ENCODE data around the gene NUDT5.
"Not testable (repeated sequence)": the region's sequence is repeated elsewhere in the genome, so short reads cannot be mapped to it uniquely, and the experiment has no call there.

Gene NUDT5

DNA sequence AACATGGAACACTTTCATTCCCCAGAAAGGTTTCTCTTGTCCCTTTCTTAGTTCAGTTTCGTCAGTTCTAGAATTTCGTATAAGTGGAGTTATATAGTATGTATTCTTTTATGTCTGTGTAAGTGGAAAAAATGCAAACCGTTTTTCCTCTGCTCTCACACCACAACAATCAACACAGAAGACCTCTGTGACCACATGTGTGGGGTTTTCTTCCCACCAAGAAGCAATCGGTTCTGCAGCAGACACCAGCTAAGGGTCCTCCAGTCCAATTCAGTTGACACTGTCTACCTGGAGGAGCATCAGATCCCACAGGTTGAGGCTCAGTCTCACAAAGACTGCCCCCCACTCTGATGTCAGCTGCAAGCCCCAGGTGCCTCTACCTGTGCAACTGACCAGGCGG is 6.5 kb upstream of the NUDT5 start:
- no peak for DNase-seq

DNA sequence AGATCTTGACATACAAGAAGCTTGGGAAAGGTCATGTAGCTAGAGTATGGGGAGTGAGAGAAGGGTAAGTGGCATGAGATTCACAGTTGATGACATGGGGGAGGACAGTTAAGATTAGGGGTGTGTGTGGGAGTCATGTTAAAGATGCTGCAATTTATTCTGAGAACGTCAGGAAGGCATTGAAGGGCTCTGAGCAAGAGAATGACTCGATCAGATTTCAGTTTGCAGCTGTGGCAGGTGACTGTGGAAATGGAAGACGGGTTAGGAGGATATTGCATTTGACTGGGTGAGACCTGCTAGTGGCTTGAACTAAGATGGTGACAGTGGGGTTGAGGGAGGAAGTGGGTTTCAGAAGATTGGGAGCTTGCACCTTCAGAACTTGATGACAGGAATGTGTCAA is 5.9 kb upstream of the NUDT5 start:
- peak in 1 of 2 donors; percentile 12 for DNase-seq

DNA sequence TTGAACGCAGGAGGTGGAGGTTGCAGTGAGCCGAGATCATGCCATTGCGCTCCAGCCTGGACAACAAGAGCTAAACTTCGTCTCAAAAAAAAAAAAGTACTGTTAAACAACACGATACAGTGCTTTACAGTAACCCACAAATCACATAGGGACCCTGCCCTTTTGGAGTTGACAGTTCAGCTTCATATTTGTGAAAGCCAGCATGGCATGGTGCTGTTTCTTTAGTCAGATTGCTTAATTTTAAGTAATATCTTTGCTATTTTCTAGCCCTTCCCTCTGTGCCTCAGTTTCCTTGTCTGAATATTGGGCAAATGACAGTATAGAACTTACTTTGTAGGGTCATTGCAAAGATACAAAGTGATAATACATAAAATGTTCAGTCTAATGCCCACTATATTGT is 5.2 kb upstream of the NUDT5 start:
- DNase-seq = no peak

DNA sequence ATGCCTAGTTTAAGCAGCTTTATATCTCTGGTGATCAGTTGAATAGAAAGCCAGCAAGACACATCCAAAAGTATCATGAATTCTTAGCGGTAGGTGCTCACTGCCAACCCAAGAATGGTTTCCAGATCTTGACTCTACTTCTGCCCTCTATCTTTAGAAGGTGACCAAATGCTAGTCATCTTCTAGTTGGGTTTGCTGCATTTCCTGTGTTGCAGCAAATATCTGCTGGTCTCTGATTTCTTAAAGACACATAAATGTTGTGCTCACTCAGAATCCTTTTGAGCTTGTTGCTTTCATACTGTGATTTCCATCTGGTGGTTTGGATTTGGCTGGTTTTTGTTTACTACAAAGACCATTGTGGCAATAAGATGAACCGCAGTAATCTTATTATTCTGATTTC is 2.5 kb upstream of the NUDT5 start:
- DNase-seq = no peak

DNA sequence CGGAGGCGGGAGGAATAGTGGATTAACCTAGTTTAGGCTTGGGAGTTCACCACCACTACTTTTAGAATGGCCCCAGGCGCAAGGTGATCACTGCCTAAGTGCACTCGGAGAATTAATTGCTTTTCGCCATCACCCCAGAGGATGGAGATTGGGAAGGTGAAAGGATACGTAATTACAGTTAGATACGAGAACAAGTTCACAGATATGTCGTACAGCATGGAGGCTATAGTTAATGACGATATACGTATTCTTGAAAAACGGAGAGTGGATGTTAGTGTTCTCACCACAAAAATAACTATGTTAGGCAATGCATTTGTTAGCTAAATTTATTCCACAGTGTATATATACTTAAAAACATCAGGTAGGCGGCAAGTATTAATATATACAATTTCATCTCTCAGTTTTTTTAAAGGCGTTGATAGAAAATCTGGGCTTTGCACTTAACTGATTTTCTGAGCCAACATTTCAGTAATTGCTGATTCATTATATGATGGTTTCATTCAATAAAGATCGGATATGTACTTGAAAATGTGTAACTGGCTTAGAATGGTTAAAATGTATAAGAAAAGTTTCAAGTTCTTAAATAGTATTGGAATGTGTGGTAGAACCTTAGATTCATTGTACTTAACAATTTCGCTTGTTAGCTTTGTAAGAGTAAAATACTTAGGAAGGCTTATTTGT is 980 bp upstream of the NUDT5 start:
- no peak for DNase-seq

DNA sequence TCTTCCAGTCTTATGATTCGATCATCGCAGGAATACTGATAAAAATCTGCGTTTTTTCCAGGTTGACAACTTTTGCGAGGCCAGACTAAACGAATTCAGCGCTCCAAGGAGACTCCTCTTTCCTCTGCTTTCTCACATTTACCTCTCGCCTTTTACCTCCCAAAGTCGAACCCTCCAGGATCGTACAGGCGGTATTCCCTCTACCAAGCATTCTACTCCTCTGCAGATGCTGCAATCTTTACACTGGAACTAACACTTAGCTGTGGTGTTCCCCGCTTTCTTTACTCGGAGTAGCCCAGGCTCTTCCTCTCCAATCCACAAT is 449 bp downstream of the NUDT5 start:
- peak in 1 of 2 donors; percentile 2 for DNase-seq

DNA sequence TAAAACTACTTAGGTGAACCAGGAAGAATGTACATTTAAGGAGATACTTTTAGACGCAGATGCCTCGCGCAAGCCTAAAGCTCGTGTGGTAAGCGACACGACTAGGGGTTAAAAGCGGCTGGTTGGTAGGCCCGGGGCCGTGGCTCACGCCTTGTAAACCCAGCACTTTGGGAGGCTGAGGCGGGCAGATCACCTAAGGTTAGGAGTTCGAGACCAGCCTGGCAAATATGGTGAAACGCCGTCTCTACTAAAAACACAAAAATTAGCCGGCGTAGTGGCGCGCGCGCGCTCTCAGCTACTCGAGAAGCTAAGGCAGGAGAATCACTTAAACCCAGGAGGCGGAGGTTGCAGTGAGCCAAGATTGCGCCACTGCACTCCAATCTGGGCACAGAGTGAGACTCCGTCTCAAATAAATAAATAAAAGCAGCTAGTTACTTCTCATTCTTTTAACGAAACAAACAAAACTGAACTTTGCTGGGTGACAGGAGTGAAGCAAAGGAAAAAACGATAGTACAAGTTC is 879 bp downstream of the NUDT5 start:
- peak; percentile 5 to 31 for DNase-seq

DNA sequence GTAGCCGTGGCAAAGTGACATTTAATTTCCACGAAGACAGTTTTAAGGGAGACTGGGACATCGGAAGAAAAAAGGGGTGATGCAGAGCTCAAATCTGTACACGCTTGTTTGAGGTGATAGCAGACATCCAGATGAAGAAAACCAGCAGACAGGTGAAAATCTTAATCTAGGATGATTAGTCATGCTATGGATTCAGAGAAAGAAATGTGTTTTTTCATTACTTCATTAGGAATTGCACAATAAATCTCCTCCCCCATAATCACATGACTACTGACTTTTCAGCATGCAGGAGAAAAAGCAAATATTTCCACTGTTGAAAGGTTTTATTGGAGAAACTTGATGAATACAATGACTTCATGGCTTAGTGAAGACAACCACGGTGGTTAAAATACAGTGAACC is 2.5 kb downstream of the NUDT5 start:
- no peak for DNase-seq

DNA sequence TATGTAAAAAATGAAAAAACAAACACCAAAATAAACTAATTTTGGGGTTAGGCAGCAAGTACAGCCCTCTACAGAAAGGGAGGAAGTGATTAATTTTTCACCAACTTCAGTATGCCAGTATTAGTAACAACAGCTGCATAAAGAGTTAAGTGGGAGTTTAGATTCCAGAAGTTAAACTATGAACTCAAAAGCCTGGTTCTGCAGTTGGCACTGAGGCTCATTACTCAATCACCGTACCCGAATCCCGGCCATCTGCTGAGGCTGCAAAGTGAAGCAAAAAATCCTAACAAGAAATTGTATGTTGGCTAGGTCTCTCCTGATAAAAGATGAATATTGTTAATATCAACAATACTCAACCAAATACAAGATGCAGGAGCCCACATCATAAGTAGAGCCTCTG is 4.0 kb downstream of the NUDT5 start:
- DNase-seq = no peak

DNA sequence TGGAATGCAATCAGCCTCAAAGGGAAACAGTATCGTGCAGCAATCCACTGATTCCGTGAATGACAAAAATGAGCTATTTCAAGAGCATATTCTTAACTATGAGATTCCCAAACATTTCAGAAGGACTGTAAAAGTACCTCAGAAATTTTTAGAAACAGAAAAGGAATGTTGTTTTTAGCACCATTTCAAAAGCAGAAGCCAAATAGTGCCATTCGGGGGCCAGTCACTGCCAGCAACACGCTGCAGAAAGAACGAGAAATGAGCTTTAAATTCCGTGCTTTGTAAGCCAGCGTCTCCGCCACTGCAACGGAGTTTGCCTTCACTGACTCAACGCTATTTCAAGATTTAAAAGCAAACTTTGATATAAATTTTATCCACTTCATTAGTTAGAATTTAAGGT is 6.3 kb downstream of the NUDT5 start:
- DNase-seq = no peak

DNA sequence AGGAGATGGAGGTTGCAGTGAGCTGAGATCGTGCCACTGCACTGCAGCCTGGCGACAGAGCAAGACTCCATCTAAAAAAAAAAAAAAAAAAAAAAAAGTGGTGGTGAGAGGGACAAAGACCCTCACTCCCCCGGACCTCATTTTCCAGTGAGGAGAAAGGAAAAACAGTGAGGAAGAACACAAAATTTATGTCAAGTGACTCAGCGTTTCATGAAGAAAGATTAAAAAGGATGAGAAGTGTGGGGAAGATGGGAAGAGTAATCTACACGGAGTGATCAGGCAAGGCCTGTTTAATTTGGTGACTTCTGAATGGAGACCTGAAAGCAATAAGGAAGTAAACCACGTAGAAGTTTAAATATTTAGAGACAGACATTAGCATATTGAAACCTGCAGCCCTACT is 7.0 kb downstream of the NUDT5 start:
- DNase-seq = no peak

DNA sequence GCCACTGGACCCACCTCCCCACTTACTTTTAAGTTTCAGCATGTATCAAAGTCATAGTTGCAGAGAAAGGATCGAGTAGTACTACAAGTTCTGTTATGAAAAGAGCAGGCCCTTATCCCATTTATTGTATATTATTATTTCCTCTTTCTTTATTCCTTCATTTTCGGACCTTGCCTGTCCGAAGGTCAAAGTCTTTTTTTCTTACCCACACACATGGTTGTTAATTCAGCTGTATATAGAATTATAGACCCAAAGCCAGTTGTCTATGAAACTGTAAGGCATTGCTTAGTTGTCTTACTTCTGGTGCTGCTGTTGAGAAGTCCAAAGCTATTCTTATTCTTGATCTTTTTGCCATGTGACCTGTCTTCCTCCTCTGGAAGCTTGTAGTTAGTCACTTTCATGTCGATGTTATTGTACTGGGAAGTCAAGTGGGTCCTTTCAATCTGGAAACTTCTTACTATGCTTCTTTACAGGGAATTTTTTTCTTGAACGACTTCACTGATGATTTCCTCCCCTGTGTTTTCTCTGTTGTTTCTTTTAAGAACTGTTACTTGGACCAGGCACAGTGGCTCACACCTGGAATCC is 8.3 kb downstream of the NUDT5 start:
- DNase-seq = no peak

DNA sequence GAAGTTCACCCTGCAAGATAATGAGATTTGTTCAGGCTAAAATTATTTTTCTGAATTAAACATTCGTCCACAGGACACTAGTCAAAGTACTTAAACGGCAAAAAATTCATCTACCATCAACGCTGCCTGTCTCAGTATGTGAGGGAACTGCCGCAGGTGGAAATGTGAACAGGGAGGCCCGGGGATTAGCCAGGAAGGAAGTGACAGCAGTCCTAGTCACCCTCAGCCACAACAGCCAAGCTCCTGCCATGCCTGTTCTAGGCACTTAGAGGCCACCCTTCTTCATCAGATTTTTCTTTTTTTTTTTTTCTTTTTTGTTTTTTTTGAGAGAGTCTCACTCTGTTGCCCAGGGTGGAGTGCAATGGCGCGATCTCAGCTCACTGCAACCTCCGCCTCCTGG is 9.4 kb downstream of the NUDT5 start:
- no peak for DNase-seq

DNA sequence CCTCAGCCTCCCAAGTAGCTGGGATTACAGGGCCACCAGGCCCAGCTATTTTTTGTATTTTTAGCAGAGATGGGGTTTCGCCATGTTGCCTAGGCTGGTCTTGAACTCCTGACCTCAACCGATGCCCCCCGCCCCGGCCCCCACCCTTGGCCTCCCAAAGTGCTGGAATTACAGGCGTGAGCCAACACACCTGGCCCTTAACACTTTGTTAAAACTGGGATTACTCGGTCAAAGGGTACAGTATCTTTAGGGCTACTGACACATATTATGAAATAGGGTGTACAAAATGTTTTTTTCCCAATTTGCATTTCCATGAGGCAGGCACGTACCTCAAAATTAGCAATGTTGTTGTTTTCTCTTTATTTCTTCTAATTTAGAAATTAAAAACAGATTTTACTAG is 11.5 kb downstream of the NUDT5 start:
- DNase-seq = no peak

DNA sequence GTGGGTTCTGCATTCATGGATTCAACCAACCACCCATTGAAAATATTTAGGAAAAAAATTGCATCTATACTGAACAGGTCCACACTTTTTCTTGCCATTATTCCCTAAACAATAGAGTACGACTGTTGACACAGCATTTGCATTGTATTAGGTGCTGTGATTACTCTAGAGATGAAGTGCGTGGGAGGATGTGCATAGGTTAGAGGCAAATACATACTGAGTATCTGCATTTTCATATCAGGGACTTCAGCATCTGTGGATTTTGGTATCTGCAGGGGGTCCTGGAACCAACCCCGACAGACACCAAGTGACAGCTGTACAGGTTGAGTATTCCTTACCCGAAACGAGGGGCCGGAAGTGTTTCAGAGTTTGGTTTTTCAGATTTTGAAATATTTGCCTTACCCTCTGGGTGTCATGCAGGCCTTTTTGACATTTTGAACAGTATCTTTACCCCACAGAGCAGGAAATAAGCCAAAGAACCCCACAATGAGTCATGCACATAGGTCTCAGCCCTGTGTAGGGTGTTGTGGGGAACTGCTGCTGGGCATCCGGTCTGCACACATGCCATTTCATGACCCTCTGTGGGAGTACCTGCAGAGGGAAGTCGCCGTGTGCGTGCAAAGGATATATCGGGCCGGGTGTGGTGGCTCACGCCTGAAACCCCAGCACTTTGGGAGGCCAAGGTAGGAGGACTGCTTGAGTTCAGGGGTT is 14.5 kb downstream of the NUDT5 start:
- peak; percentile 37 to 38 for DNase-seq

DNA sequence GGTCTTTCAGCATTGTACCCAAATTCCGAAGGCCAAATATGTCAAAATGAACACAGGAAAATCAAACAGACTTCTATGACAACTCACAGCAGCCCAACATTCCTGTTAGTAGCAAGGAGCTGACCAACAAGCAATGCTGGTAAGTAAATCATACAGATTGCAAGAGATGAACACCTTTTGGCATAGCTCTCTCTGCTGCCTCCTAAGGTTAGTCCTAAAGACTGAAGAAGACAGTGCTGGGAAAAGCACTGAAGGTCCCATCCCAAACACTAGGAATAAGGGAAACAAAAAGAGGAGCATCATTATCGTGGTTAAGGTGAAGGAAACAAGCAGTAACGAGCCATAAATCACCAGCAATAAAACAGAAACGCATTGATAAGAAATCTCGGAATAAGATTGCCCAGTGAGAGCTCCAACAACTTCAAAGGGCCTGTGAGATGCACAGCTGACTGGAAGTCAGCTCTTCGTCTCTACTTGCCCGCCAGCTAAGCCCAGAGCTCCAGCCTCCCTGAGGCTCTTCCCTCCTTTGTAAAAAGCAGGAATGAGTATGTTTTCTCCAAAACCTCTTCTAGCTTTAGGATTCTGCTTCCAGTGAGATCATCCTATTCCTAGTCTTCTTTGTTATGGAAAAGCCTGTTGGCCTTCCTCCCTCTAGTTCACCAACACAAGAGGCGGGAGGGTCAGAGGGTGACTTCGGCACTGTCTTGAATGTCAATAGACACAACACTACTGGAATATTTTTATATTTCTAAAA is 15.3 kb downstream of the NUDT5 start:
- no peak for DNase-seq

DNA sequence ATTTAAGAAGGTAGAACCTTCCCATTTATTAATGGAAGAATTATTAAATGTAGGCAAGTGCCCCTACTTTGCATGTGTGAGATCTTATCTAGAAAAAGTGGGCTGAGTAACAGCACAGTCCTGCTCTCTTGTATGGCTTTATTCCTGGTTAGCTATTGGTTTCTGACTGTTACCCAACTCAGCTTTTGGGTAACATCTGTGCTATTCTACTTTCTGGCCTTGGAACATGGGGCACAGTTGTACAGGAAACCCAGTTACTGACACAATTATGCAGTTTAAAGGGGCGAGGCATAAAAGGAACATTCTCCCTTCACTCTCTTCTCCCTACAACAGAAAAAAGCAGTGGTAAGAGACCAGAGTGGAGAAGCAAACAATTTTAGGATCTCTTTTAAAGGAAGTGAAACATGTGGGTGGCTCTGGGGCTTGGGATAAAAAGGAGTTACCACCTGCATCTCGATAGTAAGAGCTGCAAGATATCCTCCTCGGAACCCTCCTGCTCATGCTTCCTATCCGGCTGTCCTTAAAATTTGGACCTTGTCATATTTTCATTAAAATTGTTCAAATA is 16.0 kb downstream of the NUDT5 start:
- no peak for DNase-seq

DNA sequence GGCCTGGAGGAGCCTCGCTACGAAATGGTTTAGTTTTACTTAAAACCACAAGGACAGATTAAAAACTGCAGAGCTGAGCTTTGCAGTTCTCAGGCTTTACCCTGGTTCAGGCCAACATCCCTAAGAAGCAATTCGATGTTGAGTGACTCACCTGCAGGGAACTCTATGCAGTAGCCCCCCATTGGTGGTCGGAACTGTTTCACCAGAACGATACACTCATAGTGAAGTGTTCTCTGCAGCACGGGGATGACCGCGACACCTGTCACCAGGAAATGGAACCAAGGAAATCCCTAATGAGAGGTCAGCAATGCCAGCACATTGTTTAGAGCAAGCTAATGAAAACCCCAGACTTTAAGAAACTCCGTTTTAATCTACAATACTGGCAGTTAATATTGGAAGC is 18.0 kb downstream of the NUDT5 start:
- no peak for DNase-seq

DNA sequence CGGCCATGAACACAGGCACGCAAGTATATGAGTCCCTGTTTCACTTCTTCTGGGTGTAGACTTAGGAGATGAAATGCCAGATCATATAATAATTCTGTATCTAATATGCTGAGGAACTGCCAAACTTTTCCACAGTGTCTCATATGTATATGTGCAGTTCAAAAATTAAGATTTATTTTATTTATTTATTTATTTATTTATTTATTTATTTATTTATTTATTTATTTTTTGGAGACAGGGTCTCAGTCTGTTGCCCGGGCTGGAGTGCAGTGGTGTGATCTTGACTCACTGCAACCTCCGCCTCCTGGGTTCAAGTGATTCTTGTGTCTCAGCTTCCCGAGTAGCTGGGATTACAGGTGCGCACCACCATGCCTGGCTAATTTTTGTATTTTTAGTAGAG is 24.2 kb downstream of the NUDT5 start:
- not testable (repeated sequence) for DNase-seq

DNA sequence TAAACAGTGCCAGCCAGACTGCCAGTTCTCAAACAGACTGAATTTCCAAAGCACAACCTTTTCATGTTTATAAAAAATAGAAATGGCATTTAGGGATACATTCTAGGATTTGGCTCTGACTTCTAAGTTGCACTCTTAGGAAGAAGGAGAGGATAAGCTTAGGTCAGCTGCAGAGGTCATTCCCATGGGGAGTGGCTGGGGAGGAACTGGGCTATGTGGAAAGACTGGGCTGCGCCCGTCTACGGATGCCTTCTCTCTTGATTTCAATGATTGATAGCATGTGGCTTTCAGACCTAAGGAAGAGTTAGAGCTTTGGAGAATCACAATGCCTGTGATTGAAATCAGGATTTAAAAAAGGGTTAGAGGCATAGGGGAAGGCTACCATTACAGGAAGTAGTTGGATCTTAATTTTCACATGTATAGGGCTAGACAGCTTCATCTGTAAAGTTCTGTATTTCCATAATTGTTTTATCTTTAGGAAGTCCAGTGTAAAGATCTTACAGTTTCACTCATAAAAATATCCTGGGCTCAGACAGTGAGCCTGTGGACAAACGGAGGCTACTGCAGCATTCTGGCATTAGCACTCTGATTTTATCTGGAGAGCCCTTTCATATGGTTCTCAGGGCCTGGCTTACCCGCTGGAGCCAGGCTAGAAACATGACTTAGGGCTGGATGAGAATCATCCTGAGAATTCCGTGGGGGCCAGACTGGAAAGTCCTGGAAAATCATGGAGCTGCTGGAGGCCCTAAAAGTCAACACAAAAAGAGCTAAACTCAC is 29.5 kb downstream of the NUDT5 start:
- DNase-seq = no peak

DNA sequence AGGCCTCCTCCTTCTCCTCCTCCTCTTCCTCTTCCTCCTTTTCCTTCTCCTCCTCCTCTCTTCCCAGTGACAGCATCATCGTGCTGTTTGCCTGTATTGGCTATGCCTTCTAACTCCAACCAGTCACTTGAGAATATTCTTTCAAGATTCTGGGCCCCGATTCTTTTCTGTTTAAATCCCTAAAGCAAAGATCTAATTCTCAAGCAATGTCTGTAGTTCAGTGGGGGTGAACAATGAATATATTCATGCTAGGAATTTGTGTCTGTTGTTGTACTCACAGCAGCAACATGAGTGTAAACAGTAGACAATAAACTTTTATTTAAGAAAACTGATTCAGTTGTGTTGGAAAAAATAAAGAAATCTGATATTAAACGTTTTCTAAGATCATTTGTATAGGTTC is 30.7 kb downstream of the NUDT5 start:
- no peak for DNase-seq

DNA sequence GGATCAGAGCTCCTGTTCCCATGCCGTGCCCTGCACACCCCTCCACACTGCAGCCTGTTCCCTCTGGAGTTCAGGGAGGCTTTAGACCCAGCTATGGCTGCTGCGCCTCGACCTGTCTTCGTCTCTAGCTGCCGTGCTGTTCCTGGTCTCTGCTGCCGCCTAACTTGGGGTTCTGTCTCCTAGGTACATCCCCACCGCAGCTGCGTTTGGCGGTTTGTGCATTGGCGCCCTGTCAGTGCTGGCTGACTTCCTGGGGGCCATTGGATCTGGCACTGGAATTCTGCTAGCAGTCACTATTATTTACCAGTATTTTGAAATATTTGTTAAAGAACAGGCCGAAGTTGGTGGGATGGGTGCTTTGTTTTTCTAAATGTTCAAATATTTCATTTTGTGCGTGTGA is 31.6 kb downstream of the NUDT5 start:
- DNase-seq = no peak

DNA sequence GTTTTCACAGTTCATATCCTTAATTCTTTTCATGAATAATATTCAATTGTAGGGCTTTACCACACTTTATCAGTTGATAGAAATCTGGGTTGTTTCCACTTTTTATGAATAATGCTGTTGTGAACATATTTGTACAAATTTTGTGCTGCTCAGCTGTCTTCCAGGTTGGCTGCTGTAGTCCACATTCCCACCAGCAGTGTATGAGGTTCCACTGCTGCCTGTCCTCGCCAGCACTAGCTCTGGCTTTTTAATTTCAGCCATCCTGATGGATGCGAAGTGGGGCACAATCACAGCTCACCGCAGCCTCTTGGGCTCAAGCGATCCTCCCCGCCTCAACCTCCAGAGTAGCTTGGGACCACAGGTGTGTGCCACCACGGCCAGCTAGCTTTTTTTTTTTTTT is 32.8 kb downstream of the NUDT5 start:
- DNase-seq = no peak

Data from stimulated activated CD4-positive, alpha-beta T cell treated with anti-CD3 and anti-CD28 coated beads, Interleukin-2, amount 100 ng/mL, for 48 hours (primary cell).